Muscle layer of duodenum (tissue), 2 donors: ENCODE measurements around the gene ESR1.
A peak's percentile ranks its signal among the peaks of the same experiment; 100 is the strongest.

ENCODE experiments used
- H3K27ac ChIP-seq: one replicate; pipeline ENCODE4 v1.7.0; 2013; ENCODE audit warnings: mild to moderate bottlenecking, low read length
- H3K27me3 ChIP-seq: one replicate; pipeline ENCODE4 v1.7.0; 2013; ENCODE audit warnings: low read depth, mild to moderate bottlenecking, control low read depth, low read length
- H3K36me3 ChIP-seq, 2 donors: one replicate each; pipeline ENCODE4 v1.7.0; 2013; ENCODE audit warnings: low read length in 2 of 2, control low read depth in 1 of 2, mild to moderate bottlenecking in 1 of 2; ENCODE audit not compliant: insufficient read depth in 2 of 2, control insufficient read depth in 1 of 2
- H3K4me1 ChIP-seq, 2 donors: one replicate each; pipeline ENCODE4 v1.7.0; 2013; ENCODE audit warnings: low read length in 2 of 2, mild to moderate bottlenecking in 2 of 2, control low read depth in 1 of 2, moderate library complexity in 1 of 2; ENCODE audit not compliant: insufficient read depth in 2 of 2, control insufficient read depth in 1 of 2
- H3K4me3 ChIP-seq, 2 donors: one replicate each; pipeline ENCODE4 v1.7.0; 2013; ENCODE audit warnings: low read length in 2 of 2, low read depth in 1 of 2, mild to moderate bottlenecking in 1 of 2
- H3K9me3 ChIP-seq, 2 donors: one replicate each; pipeline ENCODE4 v1.7.0; 2013; ENCODE audit warnings: low read length in 2 of 2, control low read depth in 1 of 2, mild to moderate bottlenecking in 1 of 2; ENCODE audit not compliant: control insufficient read depth in 1 of 2
- donor health status: healthy.

Gene ESR1

DNA sequence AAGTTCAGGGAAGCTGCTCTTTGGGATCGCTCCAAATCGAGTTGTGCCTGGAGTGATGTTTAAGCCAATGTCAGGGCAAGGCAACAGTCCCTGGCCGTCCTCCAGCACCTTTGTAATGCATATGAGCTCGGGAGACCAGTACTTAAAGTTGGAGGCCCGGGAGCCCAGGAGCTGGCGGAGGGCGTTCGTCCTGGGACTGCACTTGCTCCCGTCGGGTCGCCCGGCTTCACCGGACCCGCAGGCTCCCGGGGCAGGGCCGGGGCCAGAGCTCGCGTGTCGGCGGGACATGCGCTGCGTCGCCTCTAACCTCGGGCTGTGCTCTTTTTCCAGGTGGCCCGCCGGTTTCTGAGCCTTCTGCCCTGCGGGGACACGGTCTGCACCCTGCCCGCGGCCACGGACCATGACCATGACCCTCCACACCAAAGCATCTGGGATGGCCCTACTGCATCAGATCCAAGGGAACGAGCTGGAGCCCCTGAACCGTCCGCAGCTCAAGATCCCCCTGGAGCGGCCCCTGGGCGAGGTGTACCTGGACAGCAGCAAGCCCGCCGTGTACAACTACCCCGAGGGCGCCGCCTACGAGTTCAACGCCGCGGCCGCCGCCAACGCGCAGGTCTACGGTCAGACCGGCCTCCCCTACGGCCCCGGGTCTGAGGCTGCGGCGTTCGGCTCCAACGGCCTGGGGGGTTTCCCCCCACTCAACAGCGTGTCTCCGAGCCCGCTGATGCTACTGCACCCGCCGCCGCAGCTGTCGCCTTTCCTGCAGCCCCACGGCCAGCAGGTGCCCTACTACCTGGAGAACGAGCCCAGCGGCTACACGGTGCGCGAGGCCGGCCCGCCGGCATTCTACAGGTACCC lies at the start of gene ESR1:
ESR1 (plus strand) TSS at position 170 of the 858 bp plus-strand sequence; CDS start at position 401, 231 bp downstream.
- Histone ChIP-seq H3K4me3 (peak within 1 kb of the TSS; percentile 47 to 62), H3K27ac (no peak within 1 kb of the TSS), H3K27me3 (peaks cover 8% of the 10 kb centered on the region), H3K4me1 (peaks cover 0 to 25% of the 10 kb centered on the region in 2 donors), H3K36me3 (no peaks in the 10 kb centered on the region), H3K9me3 (no peaks in the 10 kb centered on the region)

- peaks cover 0 to 5% of the 10 kb centered on the region in 2 donors for H3K4me1 ChIP-seq
- no peaks in the 10 kb centered on the region for H3K36me3 ChIP-seq
- no peak overlapping the region for H3K27ac ChIP-seq
- H3K4me3 ChIP-seq, result no peak overlapping the region
- no peaks in the 10 kb centered on the region for H3K9me3 ChIP-seq
- no peaks in the 10 kb centered on the region for H3K27me3 ChIP-seq
Measured at GRCh38 chr6:151760486-151760885, 47.0 kb upstream of the ESR1 start.

- no peaks in the 10 kb centered on the region for H3K27me3 ChIP-seq
- H3K4me1 ChIP-seq, result peaks cover 0 to 5% of the 10 kb centered on the region in 2 donors
- H3K36me3 ChIP-seq, result no peaks in the 10 kb centered on the region
- no peak overlapping the region for H3K4me3 ChIP-seq
- no peaks in the 10 kb centered on the region for H3K9me3 ChIP-seq
- no peak overlapping the region for H3K27ac ChIP-seq
Measured at GRCh38 chr6:151761851-151762250, 45.6 kb upstream of the ESR1 start.

GRCh38 chr6:151762817-151763216 lies 44.7 kb upstream of the ESR1 start:
- H3K4me3 ChIP-seq, result no peak overlapping the region
- no peaks in the 10 kb centered on the region for H3K27me3 ChIP-seq
- H3K36me3 ChIP-seq, result no peaks in the 10 kb centered on the region
- H3K27ac ChIP-seq, result no peak overlapping the region
- H3K9me3 ChIP-seq, result no peaks in the 10 kb centered on the region
- peaks cover 0 to 5% of the 10 kb centered on the region in 2 donors for H3K4me1 ChIP-seq

DNA sequence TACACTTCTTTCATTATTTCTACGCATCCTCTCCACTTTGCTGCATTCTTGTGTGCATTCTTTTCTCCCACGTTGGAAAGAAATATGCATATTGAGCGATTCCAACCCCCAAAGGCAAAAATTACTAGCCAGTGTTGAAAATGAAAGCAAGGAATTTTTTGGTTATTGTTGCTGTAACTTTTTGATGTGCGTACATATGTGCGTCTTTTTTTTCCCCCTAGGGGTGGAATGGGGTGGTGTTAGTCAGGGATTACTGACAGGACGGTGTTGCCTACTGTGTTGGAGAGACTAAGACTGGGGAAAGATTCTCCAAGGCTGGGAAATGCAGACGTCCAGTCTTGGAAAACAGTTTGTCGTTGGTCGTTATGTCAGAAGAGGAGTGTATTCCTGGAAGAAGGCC lies 44.2 kb upstream of the ESR1 start:
- Histone ChIP-seq H3K4me1 (peaks cover 0 to 5% of the 10 kb centered on the region in 2 donors), H3K9me3 (no peaks in the 10 kb centered on the region), H3K27ac (no peak overlapping the region), H3K27me3 (no peaks in the 10 kb centered on the region), H3K36me3 (no peaks in the 10 kb centered on the region), H3K4me3 (peak overlapping the region; percentile 32 to 50)

- Histone ChIP-seq H3K36me3 (no peaks in the 10 kb centered on the region), H3K27me3 (no peaks in the 10 kb centered on the region), H3K4me3 (peak overlapping the region; percentile 32 to 50), H3K4me1 (peaks cover 0 to 5% of the 10 kb centered on the region in 2 donors), H3K27ac (no peak overlapping the region), H3K9me3 (no peaks in the 10 kb centered on the region)
Measured at GRCh38 chr6:151763938-151764680, 43.4 kb upstream of the ESR1 start.

DNA sequence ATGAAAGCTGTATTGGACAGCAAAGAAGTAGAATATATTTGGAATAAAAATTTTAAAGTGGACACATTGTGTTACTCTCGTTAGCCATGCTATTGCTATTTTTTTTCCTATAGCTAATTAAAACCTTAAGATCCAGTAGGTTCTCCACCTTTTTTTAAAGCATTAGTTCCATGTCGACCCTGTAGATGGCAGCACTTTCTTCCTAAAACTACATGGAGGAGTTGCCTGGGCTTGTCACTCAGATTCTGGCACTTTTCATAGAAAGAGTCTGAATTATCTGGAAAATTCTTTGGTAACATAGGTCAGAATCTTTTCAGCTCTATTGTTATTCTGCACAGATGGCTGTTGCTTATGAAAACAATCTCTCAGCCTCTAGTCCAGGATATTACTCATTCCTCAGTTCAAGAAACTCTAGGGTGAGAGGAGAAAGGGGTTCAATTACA lies 42.0 kb upstream of the ESR1 start:
- Histone ChIP-seq H3K4me1 (peaks cover 0 to 5% of the 10 kb centered on the region in 2 donors), H3K27ac (no peak overlapping the region), H3K36me3 (no peaks in the 10 kb centered on the region), H3K27me3 (no peaks in the 10 kb centered on the region), H3K9me3 (no peaks in the 10 kb centered on the region), H3K4me3 (no peak overlapping the region)

DNA sequence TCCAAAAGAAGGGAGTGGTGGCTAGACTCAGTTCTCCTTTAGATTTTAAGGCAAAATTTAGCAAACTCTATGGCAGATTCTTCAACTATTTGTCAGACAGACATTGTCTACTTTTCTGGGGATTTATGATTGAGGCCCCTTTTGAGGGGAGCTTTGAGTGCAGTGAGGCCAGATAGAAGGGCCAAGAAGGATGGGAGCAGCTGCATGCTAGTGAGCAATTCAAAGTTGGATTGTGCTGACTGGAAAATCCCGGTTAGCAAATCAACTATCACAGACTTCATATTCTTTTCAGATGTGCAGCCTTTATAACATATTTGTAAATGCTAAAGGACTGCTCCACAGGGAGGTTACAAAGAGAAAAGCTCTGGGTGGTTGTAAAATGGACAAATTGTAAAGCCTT lies 35.0 kb upstream of the ESR1 start:
- no peaks in the 10 kb centered on the region for H3K36me3 ChIP-seq
- H3K9me3 ChIP-seq, result no peaks in the 10 kb centered on the region
- no peak overlapping the region for H3K4me3 ChIP-seq
- H3K27ac ChIP-seq, result no peak overlapping the region
- H3K27me3 ChIP-seq, result no peaks in the 10 kb centered on the region
- no peaks in the 10 kb centered on the region for H3K4me1 ChIP-seq

GRCh38 chr6:151773382-151773781 lies 34.1 kb upstream of the ESR1 start:
- Histone ChIP-seq H3K4me1 (no peaks in the 10 kb centered on the region), H3K9me3 (no peaks in the 10 kb centered on the region), H3K36me3 (no peaks in the 10 kb centered on the region), H3K27me3 (no peaks in the 10 kb centered on the region), H3K4me3 (no peak overlapping the region), H3K27ac (no peak overlapping the region)

DNA sequence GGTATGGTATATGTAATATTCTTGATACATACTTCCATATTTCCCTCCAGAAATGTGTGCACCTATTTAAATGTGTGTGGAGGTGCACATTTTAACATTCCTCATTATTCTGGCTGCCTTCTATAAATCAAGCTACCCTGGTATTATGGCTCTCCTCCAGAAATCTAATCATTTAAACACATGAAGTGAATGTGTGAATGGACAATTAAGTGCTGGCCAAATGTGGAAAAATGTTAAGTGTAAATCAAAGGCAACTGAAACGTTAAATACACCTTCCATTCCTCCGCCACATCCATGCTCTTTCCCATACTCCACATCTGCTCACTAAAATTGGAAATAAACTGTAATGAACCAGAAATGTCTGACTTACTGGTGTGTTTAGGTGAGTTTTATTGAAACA lies 24.9 kb upstream of the ESR1 start:
- H3K4me1 ChIP-seq, result no peaks in the 10 kb centered on the region
- H3K27me3 ChIP-seq, result no peaks in the 10 kb centered on the region
- no peak overlapping the region for H3K27ac ChIP-seq

GRCh38 chr6:151783692-151784091 lies 23.8 kb upstream of the ESR1 start:
- H3K9me3 ChIP-seq, result peaks cover 0 to 4% of the 10 kb centered on the region in 2 donors
- H3K27me3 ChIP-seq, result no peaks in the 10 kb centered on the region
- no peak overlapping the region for H3K27ac ChIP-seq
- H3K4me3 ChIP-seq, result no peak overlapping the region
- no peaks in the 10 kb centered on the region for H3K4me1 ChIP-seq
- H3K36me3 ChIP-seq, result no peaks in the 10 kb centered on the region

More for the DNA sequence above, 24.9 kb upstream of the ESR1 start:
- H3K4me3 ChIP-seq, result no peak overlapping the region
- H3K9me3 ChIP-seq, result peaks cover 0 to 1% of the 10 kb centered on the region in 2 donors
- H3K36me3 ChIP-seq, result no peaks in the 10 kb centered on the region
